A673 (cell line): ENCODE measurements around the gene YPEL2. TPM values are rescaled to one million over a fixed set of nuclear protein-coding genes. Genes with fewer than 3 reads are reported as not detected.

ENCODE experiments used
- BruUV-seq: library from RNA; stranded (reverse); fragments of 400-500 nt; replicated peaks from 2 replicates; lab custom pipeline; 2021; lab: Mats Ljungman, UMichigan
- CTCF ChIA-PET: fragments of 300-600 bp; sonication (Branson Sonifier 250); formaldehyde crosslinking; loops from one replicate; lab custom pipeline; 2022; ENCODE audit warnings: antibody characterized with exemption; lab: Charles Lee
- POLR2A ChIA-PET: fragments of 300-600 bp; sonication (Branson Sonifier 250); formaldehyde crosslinking; loops from one replicate; lab custom pipeline; 2022; ENCODE audit warnings: antibody characterized with exemption; ENCODE audit not compliant: low non-redundant PET; lab: Charles Lee
- DNase-seq: peaks from one replicate; pipeline ENCODE4 v3.0.0-alpha.2; 2015; ENCODE audit warnings: low spot score
- H3K27ac ChIP-seq: fragments of 200-600 bp; sonication (generic); 2 replicates; pipeline ENCODE4 v1.5.1; 2016; ENCODE audit warnings: mixed run types, low read depth, mild to moderate bottlenecking, mixed read lengths, antibody characterized with exemption, low read length; ENCODE audit not compliant: poor library complexity, severe bottlenecking
- H3K27me3 ChIP-seq: fragments of 200-600 bp; sonication (generic); replicated peaks from 2 replicates; pipeline ENCODE4 v1.6.1; 2017; ENCODE audit warnings: mixed run types, low read depth, mild to moderate bottlenecking, mixed read lengths, antibody characterized with exemption, low read length; ENCODE audit not compliant: insufficient read depth, poor library complexity
- H3K36me3 ChIP-seq: fragments of 200-600 bp; sonication (generic); 2 replicates; pipeline ENCODE4 v1.6.1; 2016; ENCODE audit warnings: mixed run types, mild to moderate bottlenecking, mixed read lengths, antibody characterized with exemption, low read length; ENCODE audit not compliant: insufficient read depth, poor library complexity, severe bottlenecking
- H3K4me1 ChIP-seq: fragments of 200-600 bp; sonication (generic); 2 replicates; pipeline ENCODE4 v1.6.1; 2017; ENCODE audit warnings: mixed run types, mild to moderate bottlenecking, mixed read lengths, antibody characterized with exemption, low read length; ENCODE audit not compliant: insufficient read depth, poor library complexity, severe bottlenecking
- H3K4me3 ChIP-seq: fragments of 200-600 bp; sonication (generic); 2 replicates; pipeline ENCODE4 v1.5.1; 2016; ENCODE audit warnings: low read depth, mixed run types, mild to moderate bottlenecking, mixed read lengths, low read length; ENCODE audit not compliant: poor library complexity, severe bottlenecking
- H3K9me3 ChIP-seq: fragments of 200-600 bp; sonication (generic); 2 replicates; pipeline ENCODE4 v1.6.1; 2016; ENCODE audit warnings: mixed run types, low read depth, mild to moderate bottlenecking, mixed read lengths, antibody characterized with exemption, low read length; ENCODE audit not compliant: poor library complexity, severe bottlenecking
- EZH2 ChIP-seq: fragments of 200-600 bp; sonication (generic); IDR thresholded peaks from 2 replicates; pipeline ENCODE4 v1.6.1; 2017; ENCODE audit warnings: borderline replicate concordance, low read depth, mild to moderate bottlenecking, mixed read lengths, antibody characterized with exemption, low read length; ENCODE audit not compliant: poor library complexity, severe bottlenecking
- intact Hi-C: fragments of 100-400 bp; cut with micrococcal nuclease; formaldehyde crosslinking; loops from one replicate; pipeline ENCODE4 v1.10.0; 2022; ENCODE audit not compliant: unreplicated experiment
- total RNA-seq: library from RNA; stranded (reverse); gene quantifications from 2 replicates; pipeline ENCODE4 v1.2.3, GENCODE V29; 2021
- TF ChIP-seq, protein P1 (sequence below): fragments of 300-800, 200-600 bp; sonication (generic); conservative IDR thresholded peaks from 2 replicates; pipeline ENCODE4 v1.5.1; 2017; ENCODE audit warnings: low read depth, mild to moderate bottlenecking, antibody characterized with exemption, low read length, moderate library complexity, mixed read lengths

YPEL2 gene
- total RNA-seq, 1 experiment from 2014 or later, result 0.60 TPM

DNA sequence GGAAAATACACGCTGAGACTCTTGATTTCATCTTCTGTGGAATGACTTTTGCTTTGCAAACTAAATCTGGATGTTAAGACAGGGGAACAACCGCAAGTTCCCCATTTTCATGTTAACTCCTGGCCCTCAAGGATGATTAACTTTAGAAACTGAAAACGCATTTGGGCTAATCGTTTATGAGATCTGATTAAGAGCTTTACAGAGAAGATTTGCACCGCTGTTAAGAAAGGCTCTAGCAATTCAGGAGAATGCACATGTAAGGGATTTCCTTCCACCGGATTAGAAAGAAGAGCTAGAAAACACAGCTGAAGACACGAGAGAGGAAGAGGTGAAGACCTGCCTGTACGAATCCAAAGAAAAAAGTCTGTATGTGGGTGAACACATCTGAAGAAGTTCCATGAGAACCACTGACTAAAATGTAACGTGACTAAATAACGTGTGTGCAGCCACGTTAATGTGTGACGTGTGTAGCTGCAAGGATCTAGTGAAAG, 106.4 kb downstream of the YPEL2 start:
- no peak for DNase-seq
- no peaks in the 10 kb centered on the region for H3K36me3 ChIP-seq
- TF ChIP-seq EZH2, result no peak
- TF ChIP-seq, protein P1, sequence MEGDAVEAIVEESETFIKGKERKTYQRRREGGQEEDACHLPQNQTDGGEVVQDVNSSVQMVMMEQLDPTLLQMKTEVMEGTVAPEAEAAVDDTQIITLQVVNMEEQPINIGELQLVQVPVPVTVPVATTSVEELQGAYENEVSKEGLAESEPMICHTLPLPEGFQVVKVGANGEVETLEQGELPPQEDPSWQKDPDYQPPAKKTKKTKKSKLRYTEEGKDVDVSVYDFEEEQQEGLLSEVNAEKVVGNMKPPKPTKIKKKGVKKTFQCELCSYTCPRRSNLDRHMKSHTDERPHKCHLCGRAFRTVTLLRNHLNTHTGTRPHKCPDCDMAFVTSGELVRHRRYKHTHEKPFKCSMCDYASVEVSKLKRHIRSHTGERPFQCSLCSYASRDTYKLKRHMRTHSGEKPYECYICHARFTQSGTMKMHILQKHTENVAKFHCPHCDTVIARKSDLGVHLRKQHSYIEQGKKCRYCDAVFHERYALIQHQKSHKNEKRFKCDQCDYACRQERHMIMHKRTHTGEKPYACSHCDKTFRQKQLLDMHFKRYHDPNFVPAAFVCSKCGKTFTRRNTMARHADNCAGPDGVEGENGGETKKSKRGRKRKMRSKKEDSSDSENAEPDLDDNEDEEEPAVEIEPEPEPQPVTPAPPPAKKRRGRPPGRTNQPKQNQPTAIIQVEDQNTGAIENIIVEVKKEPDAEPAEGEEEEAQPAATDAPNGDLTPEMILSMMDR, result no peak
- no peak overlapping the region for H3K27ac ChIP-seq
- H3K4me3 ChIP-seq, result no peak overlapping the region
- H3K27me3 ChIP-seq, result no peaks in the 10 kb centered on the region
- intact Hi-C loops, result no loop called here
- no TSS peak for BruUV-seq
- ChIA-PET POLR2A (interaction anchor here (0.6 kb wide), 1 partner anchor 1486 kb away, joined by 4 read pairs; no protein-coding TSS in a partner anchor), CTCF (no interaction called here)
- no peaks in the 10 kb centered on the region for H3K9me3 ChIP-seq
- H3K4me1 ChIP-seq, result peaks cover 6% of the 10 kb centered on the region

DNA sequence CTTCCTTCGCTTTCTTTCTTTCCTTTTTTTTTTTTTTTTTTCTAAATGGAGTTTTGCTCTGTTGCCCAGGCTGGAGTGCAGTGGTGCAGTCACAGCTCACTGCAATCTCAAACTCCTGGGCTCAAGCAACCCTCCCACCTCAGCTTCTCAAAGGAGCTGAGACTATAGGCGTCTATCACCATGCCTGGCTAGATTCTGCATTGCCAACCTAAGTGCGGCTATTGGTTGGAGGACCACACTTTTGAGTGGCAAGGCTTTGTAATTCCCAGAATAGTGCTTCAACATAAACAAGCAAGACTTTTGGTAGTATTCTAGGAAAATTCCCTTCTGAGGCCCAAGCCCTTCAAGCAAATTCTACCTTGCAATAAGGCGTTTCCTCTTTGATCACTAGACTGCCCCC, 107.8 kb downstream of the YPEL2 start:
- H3K9me3 ChIP-seq, result no peaks in the 10 kb centered on the region
- no peak overlapping the region for H3K4me3 ChIP-seq
- ChIA-PET POLR2A (no interaction called here), CTCF (interaction anchor here (0.7 to 1.7 kb wide), 2 partner anchors 12 to 129 kb away, joined by 4 to 6 read pairs; no protein-coding TSS in a partner anchor)
- H3K36me3 ChIP-seq, result no peaks in the 10 kb centered on the region
- no TSS peak for BruUV-seq
- TF ChIP-seq, protein P1, result no peak
- TF ChIP-seq EZH2, result no peak
- peaks cover 6% of the 10 kb centered on the region for H3K4me1 ChIP-seq
- no peaks in the 10 kb centered on the region for H3K27me3 ChIP-seq
- H3K27ac ChIP-seq, result no peak overlapping the region
- intact Hi-C loops, result no loop called here
- DNase-seq, result no peak

DNA sequence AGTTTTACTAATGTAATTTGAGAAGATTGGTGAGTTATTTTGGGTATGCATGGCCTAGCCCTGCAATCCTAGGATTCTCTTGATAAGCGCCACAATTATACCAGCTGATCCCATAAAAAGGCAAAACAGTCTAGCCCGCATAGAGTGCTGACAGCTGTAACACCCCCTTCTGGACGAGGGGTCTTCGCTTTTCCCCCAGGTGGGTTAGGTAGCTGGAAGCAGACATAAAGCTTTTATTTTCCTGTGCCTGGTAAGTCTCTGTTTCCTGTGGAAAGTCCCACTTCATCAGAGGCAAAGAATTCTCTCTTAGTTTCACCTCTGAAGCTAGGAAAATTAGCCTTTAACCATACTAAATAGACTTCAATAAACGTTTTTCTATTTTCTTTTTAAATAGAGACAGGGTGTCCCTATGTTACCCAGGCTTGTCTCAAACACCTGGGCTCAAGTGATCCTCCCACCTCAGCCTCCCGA, 108.3 kb downstream of the YPEL2 start:
- ChIA-PET CTCF (interaction anchor here (0.6 to 1.7 kb wide), 5 partner anchors 13 to 479 kb away, joined by 3 to 6 read pairs (median 4); no protein-coding TSS in a partner anchor), POLR2A (no interaction called here)
- Histone ChIP-seq H3K36me3 (no peaks in the 10 kb centered on the region), H3K27ac (no peak overlapping the region), H3K9me3 (no peaks in the 10 kb centered on the region), H3K4me1 (peaks cover 6% of the 10 kb centered on the region), H3K27me3 (no peaks in the 10 kb centered on the region), H3K4me3 (no peak overlapping the region)
- intact Hi-C loops, result no loop called here
- DNase-seq, result no peak
- TF ChIP-seq, protein P1, result no peak
- no peak for TF ChIP-seq EZH2
- BruUV-seq, result no TSS peak
